OCI-M1 (cell line): ENCODE measurements around the gene ANKFY1.

Source experiments
- DNase-seq: peaks from one replicate; lab custom pipeline; 2025; lab: John Stamatoyannopoulos, UW

The ANKFY1 gene

DNA sequence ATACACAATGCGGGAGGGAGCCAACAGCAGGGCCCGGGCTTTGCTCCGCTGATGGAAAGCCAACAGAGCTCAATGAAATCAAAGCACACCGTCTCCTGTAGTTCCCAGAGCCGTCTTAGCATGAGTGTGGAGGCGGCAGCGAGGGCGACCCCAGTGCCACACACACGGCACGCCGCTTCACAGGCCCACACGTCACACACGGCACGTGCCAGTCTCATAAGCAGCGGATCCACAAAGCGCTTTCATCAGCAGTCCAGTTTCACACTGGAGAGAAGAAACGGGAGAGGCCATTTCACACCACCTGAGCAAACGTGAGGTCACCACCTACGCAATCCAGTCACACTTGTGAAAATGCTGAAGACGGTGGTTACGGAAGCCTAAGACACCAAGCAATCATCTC lies 86.0 kb downstream of the ANKFY1 start:
- DNase-seq, result no peak

DNA sequence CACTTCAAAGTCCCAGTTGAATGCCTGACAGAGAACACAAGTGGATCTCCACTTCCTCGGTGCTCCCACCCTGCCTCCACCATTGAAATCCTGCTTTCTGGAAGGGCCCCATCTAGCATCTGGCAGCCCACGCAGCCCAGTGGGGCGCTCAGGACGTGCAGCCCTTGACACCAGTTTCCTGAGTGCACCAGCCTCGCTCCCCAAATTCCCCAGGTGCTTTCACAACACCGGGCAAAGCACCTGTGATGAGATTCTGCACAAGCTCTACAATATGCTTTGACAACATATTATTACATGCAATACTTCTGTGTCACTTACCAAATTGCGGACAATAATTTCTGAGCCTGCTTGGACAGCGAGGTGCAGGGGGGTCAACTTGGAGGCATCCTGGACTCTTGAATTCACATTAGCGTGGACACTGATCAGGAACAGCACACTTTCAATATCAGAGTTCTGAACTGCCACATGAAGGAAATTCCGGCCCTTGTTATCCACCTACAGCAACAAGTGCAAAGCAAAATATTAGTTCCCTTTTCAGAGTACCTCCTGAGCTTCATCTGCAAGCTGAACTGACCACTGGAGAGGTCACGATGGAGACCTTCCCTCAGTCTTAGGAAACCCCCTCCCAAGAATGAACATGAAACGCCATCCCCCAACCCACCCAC lies 86.8 kb downstream of the ANKFY1 start:
- DNase-seq, result no peak

DNA sequence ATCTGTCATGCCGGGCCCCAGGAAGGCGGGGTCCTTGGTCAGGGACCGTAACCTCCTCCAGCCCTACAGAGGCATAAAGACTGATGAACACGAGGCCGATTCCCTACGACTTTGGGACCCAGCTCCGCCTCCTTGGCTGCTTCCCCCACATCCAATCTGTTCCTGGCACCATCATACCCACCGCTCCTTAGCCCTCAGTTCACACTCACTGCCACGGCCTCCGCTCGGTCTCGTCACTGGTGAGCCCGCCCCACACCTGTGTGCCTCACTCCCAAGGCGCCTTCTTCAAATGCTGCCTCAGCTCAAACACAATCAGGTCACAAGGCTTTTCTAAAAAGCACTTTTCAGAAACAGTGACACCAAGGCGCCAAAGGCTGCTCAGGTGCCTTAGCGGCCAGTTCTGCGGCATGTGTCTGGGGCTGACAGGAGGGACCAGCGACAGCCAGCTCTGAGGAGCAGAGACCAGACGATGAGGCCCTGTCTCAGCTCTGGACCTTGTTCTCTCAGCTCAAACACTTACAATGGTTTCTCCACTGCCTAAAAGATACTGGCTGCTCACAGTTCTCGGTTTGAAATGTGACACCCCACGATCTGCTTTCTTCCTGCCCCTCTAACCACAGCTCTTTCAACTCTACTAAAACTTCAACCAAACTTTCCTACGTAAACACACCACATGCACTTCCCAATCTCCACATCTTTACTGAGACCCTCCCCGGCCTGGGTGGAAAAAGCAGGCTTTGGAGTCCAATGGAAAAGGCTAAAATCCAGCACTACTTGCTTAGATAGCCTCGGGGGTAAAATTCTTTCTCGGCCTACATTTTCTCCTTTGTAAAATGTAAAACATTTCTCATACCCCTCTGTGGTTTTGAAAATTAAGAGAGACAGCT lies 87.6 kb downstream of the ANKFY1 start:
- DNase-seq, result no peak

GRCh38 chr17:4174556-4174955 lies 89.2 kb downstream of the ANKFY1 start:
- DNase-seq, result no peak

- no peak for DNase-seq
Measured at GRCh38 chr17:4173781-4174180, 90.0 kb downstream of the ANKFY1 start.

GRCh38 chr17:4172356-4172755 lies 91.4 kb downstream of the ANKFY1 start:
- DNase-seq, result no peak

GRCh38 chr17:4170639-4171280 lies 93.0 kb downstream of the ANKFY1 start:
- no peak for DNase-seq

- DNase-seq, result no peak
Measured at GRCh38 chr17:4167786-4168185, 96.0 kb downstream of the ANKFY1 start.

GRCh38 chr17:4166419-4166818 lies 97.4 kb downstream of the ANKFY1 start:
- no peak for DNase-seq

DNA sequence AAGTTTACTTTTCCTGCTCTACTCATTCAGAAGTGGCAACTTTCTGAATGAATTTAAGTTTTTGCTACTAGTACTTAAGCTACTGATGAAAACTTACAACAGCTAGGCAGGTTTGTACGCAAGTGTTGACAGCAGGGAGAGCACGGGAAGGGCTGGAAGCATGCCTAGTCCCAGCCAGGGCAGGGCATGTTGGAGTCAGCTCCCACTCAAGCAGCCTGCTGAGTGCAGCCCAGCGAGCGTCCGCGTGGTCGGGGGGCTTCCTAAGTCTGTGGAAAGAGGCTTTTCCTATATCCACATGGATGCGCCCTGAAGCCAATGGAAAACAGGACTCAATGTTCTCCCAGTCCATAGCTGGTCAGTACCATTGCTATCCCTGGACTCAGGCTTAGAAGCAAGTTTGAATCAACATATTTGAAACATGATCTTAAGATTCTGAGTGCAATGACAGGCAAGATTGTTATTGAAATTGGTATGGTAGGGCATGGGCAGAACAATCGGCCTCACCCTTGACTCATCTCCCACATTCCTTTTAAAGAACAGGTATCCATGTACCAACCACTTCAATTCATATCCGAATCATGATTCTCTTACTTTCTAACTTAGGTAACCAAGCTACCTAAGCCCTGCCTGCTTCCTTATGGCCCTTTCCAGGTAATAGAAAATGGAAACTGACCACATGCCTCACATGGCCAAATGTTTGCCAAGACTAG lies 98.3 kb downstream of the ANKFY1 start:
- DNase-seq, result no peak

DNA sequence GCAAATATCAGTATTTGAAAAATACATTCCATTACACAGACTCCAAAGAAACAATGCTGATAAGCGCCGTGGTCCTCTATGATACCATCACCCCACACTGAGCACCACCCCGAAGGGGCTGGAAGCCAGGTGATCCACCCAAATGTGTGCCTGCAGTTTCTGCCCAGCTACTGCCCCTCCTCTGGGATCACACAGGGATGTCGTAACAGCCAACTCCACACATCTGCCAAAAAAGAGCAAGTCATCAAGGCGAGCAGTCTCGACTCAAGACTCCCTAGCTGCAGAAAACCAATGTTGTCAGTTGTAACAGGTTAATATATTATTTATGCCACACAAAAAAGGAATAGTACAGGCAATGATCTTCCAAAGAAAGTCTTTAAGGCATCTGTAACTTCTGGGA lies 99.8 kb downstream of the ANKFY1 start:
- peak; percentile 24 for DNase-seq

DNA sequence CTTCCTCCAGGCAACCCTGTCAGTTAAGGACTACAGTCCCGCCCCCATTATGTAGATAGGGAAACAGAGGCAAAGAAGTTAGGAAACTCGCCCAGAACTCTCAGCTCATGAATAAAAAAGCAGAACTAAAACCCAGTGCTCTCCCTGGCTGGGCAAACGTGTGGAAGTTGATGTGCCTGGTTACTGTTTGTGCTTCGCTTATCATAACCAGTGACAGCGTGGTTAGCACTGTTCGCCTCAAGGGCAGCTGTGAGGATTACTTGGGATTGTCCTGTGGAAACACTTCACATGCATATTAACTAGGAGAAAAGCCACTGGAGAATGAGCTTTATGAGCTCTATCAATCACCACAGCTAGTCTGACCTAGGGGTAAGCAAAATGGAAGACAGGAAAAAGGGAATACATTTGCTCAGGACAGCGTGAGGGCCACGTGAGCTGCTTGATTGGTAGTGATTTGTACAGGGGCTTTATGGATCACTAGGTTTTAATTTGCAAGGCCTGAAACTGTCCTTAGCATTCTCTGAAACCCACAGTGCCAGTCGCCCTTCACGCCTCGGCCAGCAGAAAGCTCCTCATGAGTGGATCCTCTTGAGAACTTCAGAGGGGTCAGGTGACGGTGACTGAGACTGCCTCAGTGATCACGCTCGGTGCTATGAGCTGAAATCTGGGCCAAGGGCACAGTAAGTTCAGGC lies 100.9 kb downstream of the ANKFY1 start:
- peak; percentile 54 for DNase-seq

GRCh38 chr17:4162321-4162720 lies 101.5 kb downstream of the ANKFY1 start:
- DNase-seq, result no peak

DNA sequence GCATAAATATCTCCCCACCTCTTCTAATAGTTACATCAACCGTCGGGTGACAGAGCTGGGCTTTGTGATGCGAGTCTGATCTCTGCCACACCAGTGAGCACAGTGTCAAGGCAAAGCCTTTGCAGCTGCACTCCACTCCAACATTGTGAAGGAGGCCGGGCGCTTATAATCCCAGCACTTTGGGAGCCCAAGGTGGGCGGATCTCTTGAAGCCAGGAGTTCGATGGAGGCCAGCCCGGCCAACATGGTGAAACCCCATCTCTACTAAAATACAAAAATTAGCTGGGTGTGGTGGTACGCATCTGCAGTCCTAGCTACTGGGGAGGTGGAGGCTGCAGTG lies 101.8 kb downstream of the ANKFY1 start:
- DNase-seq, result no peak

- peak; percentile 54 for DNase-seq
Measured at GRCh38 chr17:4161192-4161966, 102.4 kb downstream of the ANKFY1 start.

GRCh38 chr17:4160294-4160859 lies 103.4 kb downstream of the ANKFY1 start:
- no peak for DNase-seq

- DNase-seq, result no peak
Measured at GRCh38 chr17:4159761-4160160, 104.0 kb downstream of the ANKFY1 start.

GRCh38 chr17:4157618-4158333 lies 106.0 kb downstream of the ANKFY1 start:
- DNase-seq, result no peak

GRCh38 chr17:4156750-4157381 lies 106.9 kb downstream of the ANKFY1 start:
- no peak for DNase-seq
